ENCODE measurements around the gene ARF3.

Gene ARF3

GRCh38 chr12:48978741-48979601, 21.7 kb upstream of the ARF3 start:
- Histone ChIP-seq H3K9ac (ENCODE audit: low read length) (no peak overlapping the region), H3K4me3 (ENCODE audit: low read length) (peak overlapping the region; percentile 63), H3K36me3 (ENCODE audit: control insufficient read depth, insufficient read depth, low read length) (no peaks in the 10 kb centered on the region), H3K4me1 (ENCODE audit: control insufficient read depth, insufficient read depth, low read length) (peaks cover 16% of the 10 kb centered on the region), H3K27ac (ENCODE audit: low read depth, low read length) (no peak overlapping the region), H3K27me3 (ENCODE audit: control insufficient read depth, insufficient read depth, low read length) (peaks cover 54% of the 10 kb centered on the region)

DNA sequence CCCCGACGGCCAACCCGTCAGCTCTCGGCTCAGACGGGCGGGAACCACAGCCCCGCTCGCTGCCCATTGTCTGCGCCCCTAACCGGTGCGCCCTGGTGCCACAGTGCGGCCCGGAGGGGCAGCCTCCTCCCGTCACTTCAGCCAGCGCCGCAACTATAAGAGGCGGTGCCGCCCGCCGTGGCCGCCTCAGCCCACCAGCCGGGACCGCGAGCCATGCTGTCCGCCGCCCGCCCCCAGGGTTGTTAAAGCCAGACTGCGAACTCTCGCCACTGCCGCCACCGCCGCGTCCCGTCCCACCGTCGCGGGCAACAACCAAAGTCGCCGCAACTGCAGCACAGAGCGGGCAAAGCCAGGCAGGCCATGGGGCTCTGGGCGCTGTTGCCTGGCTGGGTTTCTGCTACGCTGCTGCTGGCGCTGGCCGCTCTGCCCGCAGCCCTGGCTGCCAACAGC, 21.0 kb upstream of the ARF3 start, which contains the start of gene WNT1:
Gene WNT1, plus strand, starts transcription at position 32 of the 450 bp plus-strand sequence. Its CDS starts 329 bp downstream, at position 361.
- Histone ChIP-seq H3K27ac (ENCODE audit: low read depth, low read length) (no peak within 1 kb of the TSS), H3K36me3 (ENCODE audit: control insufficient read depth, insufficient read depth, low read length) (no peaks in the 10 kb centered on the region), H3K4me3 (ENCODE audit: low read length) (peak within 1 kb of the TSS; percentile 63), H3K27me3 (ENCODE audit: control insufficient read depth, insufficient read depth, low read length) (peaks cover 58% of the 10 kb centered on the region), H3K4me1 (ENCODE audit: control insufficient read depth, insufficient read depth, low read length) (peaks cover 16% of the 10 kb centered on the region), H3K9ac (ENCODE audit: low read length) (no peak within 1 kb of the TSS)

GRCh38 chr12:48977290-48978281, 20.3 kb upstream of the ARF3 start:
- H3K36me3 ChIP-seq (ENCODE audit: control insufficient read depth, insufficient read depth, low read length): no peaks in the 10 kb centered on the region
- H3K27me3 ChIP-seq (ENCODE audit: control insufficient read depth, insufficient read depth, low read length): peaks cover 57% of the 10 kb centered on the region
- no peak overlapping the region for H3K9ac ChIP-seq (ENCODE audit: low read length)
- no peak overlapping the region for H3K27ac ChIP-seq (ENCODE audit: low read depth, low read length)
- H3K4me3 ChIP-seq (ENCODE audit: low read length): no peak overlapping the region
- H3K4me1 ChIP-seq (ENCODE audit: control insufficient read depth, insufficient read depth, low read length): peaks cover 16% of the 10 kb centered on the region

DNA sequence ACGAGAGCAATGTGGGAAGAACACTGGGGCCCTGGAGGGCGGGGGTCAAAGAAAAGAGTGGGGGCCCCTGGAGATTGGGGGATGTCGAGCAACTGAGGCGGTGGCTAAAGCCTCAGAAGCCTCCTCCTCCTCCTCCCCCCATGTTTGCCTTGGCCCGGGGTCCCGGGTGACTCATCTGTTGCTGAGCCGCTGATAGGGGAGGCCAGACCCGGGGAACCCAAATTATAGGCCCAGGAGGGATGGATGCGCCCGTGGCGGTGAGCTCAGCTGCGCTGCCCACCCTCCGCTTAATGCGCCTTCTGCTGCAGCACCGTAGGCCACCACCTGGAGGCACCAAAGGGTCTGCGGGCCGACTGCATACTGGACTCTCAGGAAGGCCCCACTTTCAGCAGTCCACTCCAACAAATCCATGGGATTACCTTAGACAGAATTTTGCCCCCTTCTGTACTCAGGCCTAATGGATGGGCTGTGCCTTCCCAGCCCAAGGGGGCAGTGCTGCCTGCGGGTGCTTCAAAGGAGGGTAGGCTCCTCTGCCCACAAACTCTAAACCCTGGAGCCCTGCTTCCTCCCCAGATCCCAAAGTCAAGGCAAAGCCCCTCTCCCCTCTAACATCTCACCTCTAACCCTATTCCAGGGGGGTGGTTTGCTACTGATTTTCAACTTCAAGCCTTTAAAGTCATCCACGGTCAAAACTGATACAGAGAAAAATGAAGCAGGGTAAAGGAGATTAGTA, 16.8 kb upstream of the ARF3 start:
- Histone ChIP-seq H3K27me3 (ENCODE audit: control insufficient read depth, insufficient read depth, low read length) (peaks cover 51% of the 10 kb centered on the region), H3K36me3 (ENCODE audit: control insufficient read depth, insufficient read depth, low read length) (no peaks in the 10 kb centered on the region), H3K9ac (ENCODE audit: low read length) (no peak overlapping the region), H3K27ac (ENCODE audit: low read depth, low read length) (no peak overlapping the region), H3K4me3 (ENCODE audit: low read length) (no peak overlapping the region), H3K4me1 (ENCODE audit: control insufficient read depth, insufficient read depth, low read length) (peaks cover 3% of the 10 kb centered on the region)

DNA sequence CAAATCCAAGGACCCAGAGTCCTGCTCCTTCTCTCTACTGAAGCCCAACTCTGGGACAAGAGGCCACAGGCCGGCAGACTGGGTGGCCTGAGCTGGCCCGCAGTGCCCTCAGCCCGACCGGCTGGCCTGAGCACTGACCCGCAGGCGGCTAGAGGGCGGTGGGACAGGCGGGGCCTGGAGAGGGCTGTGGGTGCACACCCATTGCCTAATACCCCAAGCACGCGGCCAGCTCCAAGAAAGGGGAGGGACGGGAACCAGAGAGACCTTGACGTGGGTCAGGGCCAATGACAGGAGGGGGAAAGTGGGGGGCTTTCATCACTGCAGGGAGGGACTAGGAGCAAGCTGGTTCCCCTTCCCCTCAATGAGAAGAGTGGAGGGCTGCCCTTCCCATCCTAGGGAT, 16.2 kb upstream of the ARF3 start:
- no peak overlapping the region for H3K4me3 ChIP-seq (ENCODE audit: low read length)
- peaks cover under 1% of the 10 kb centered on the region for H3K4me1 ChIP-seq (ENCODE audit: control insufficient read depth, insufficient read depth, low read length)
- H3K9ac ChIP-seq (ENCODE audit: low read length): no peak overlapping the region
- no peak overlapping the region for H3K27ac ChIP-seq (ENCODE audit: low read depth, low read length)
- H3K36me3 ChIP-seq (ENCODE audit: control insufficient read depth, insufficient read depth, low read length): no peaks in the 10 kb centered on the region
- H3K27me3 ChIP-seq (ENCODE audit: control insufficient read depth, insufficient read depth, low read length): peaks cover 45% of the 10 kb centered on the region

DNA sequence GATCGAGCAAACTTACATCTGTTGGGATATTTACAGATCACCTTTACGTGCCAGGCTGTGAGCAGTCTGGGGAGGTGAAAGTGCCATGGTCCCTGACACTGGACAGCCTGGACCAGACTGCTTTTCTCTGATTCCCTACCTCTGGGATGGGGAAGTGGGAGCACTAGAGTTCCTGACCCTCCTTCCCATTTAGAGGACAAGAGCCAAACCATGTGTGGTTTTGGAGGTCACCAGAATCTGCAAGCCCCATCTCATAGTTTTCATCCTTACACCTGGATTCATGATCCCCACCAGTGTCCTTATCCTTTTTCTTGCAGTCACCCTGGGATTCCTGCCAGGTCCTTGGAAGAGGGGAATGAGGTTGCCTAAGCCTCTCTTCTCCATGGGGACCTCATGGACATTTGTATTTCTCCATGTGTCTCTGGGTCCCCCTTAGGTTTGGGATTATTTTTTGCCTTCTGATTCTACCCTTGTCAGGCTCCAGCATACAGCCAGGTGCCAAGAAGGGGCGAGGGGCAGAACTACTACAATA, 15.7 kb upstream of the ARF3 start:
- Histone ChIP-seq H3K27ac (ENCODE audit: low read depth, low read length) (no peak overlapping the region), H3K27me3 (ENCODE audit: control insufficient read depth, insufficient read depth, low read length) (peaks cover 43% of the 10 kb centered on the region), H3K4me3 (ENCODE audit: low read length) (no peak overlapping the region), H3K9ac (ENCODE audit: low read length) (no peak overlapping the region), H3K36me3 (ENCODE audit: control insufficient read depth, insufficient read depth, low read length) (no peaks in the 10 kb centered on the region), H3K4me1 (ENCODE audit: control insufficient read depth, insufficient read depth, low read length) (no peaks in the 10 kb centered on the region)

DNA sequence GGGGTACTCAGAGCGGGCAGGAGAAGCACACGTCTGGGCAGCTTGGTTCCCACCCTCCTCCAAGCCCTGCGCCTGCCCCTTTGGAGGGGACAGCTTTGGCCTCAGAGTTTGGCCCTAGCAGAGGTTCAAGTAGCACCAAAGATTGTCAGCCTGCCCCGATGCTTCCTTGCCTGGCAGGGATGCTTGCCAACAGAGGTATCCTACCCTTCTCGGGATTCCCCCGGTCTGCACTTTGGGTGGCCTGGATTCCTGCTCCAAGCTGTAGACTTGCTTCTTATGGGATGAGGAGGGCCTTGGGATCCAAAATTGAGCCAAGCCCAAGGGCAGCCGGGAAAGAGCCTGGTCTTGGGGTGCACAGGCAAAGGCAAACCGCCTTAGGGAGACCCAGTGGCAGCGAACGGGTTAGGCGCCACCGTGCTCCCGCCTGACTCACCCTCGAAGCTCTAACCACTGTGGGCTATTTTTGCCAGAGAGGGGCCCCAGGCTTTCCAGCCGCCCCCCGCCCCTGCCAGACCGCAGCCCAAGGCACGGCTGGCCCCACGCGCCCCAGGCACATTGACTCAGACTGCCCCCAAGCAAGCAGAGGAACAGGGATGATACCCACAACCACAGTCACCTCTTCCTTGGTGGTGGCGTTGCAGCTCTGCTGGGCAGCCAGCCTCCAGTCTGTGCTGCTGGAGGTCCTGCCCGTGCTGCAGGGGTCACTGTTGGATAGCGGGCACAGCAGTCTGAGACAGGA, 15.1 kb upstream of the ARF3 start:
- H3K36me3 ChIP-seq (ENCODE audit: control insufficient read depth, insufficient read depth, low read length): no peaks in the 10 kb centered on the region
- no peak overlapping the region for H3K4me3 ChIP-seq (ENCODE audit: low read length)
- H3K4me1 ChIP-seq (ENCODE audit: control insufficient read depth, insufficient read depth, low read length): no peaks in the 10 kb centered on the region
- no peak overlapping the region for H3K9ac ChIP-seq (ENCODE audit: low read length)
- H3K27ac ChIP-seq (ENCODE audit: low read depth, low read length): no peak overlapping the region
- peaks cover 39% of the 10 kb centered on the region for H3K27me3 ChIP-seq (ENCODE audit: control insufficient read depth, insufficient read depth, low read length)

- Histone ChIP-seq H3K36me3 (ENCODE audit: control insufficient read depth, insufficient read depth, low read length) (no peaks in the 10 kb centered on the region), H3K9ac (ENCODE audit: low read length) (no peak overlapping the region), H3K27me3 (ENCODE audit: control insufficient read depth, insufficient read depth, low read length) (peaks cover 33% of the 10 kb centered on the region), H3K27ac (ENCODE audit: low read depth, low read length) (no peak overlapping the region), H3K4me1 (ENCODE audit: control insufficient read depth, insufficient read depth, low read length) (no peaks in the 10 kb centered on the region), H3K4me3 (ENCODE audit: low read length) (peak overlapping the region; percentile 45)
Observed at GRCh38 chr12:48970702-48971334, 13.5 kb upstream of the ARF3 start.

GRCh38 chr12:48969833-48970701, 12.8 kb upstream of the ARF3 start:
- Histone ChIP-seq H3K4me3 (ENCODE audit: low read length) (peak overlapping the region; percentile 38), H3K4me1 (ENCODE audit: control insufficient read depth, insufficient read depth, low read length) (no peaks in the 10 kb centered on the region), H3K27me3 (ENCODE audit: control insufficient read depth, insufficient read depth, low read length) (peaks cover 33% of the 10 kb centered on the region), H3K27ac (ENCODE audit: low read depth, low read length) (no peak overlapping the region), H3K9ac (ENCODE audit: low read length) (no peak overlapping the region), H3K36me3 (ENCODE audit: control insufficient read depth, insufficient read depth, low read length) (no peaks in the 10 kb centered on the region)

GRCh38 chr12:48969160-48969771, 12.0 kb upstream of the ARF3 start:
- Histone ChIP-seq H3K36me3 (ENCODE audit: control insufficient read depth, insufficient read depth, low read length) (no peaks in the 10 kb centered on the region), H3K9ac (ENCODE audit: low read length) (no peak overlapping the region), H3K4me1 (ENCODE audit: control insufficient read depth, insufficient read depth, low read length) (no peaks in the 10 kb centered on the region), H3K4me3 (ENCODE audit: low read length) (no peak overlapping the region), H3K27me3 (ENCODE audit: control insufficient read depth, insufficient read depth, low read length) (peaks cover 33% of the 10 kb centered on the region), H3K27ac (ENCODE audit: low read depth, low read length) (no peak overlapping the region)
